Mononuclear cell (primary cell): Measurements from ENCODE around the gene PTCD3. TPM values are rescaled to one million over a fixed set of nuclear protein-coding genes. Genes with fewer than 3 reads are reported as not detected.

Experiments used
- H3K27me3 ChIP-seq: 2 replicates; pipeline ENCODE4 v1.6.0; 2011; ENCODE audit warnings: low read length, control low read depth; ENCODE audit not compliant: insufficient read depth
- H3K4me1 ChIP-seq: 2 replicates; pipeline ENCODE4 v1.5.1; 2011; ENCODE audit warnings: mild to moderate bottlenecking, low read length, control low read depth; ENCODE audit not compliant: insufficient read depth
- H3K4me3 ChIP-seq: 2 replicates; pipeline ENCODE4 v1.5.1; 2011; ENCODE audit warnings: mild to moderate bottlenecking, low read length, moderate library complexity
- H3K9me3 ChIP-seq: 2 replicates; pipeline ENCODE4 v1.5.1; 2011; ENCODE audit warnings: low read depth, mild to moderate bottlenecking, control low read depth, low read length
- total RNA-seq: library from RNA; depleted of rRNA; stranded (reverse); fragments of >200 nt; gene quantifications from one replicate; pipeline ENCODE4 v1.2.3, GENCODE V29; 2012

PTCD3 gene
- total RNA-seq, 1 donor: 167 TPM

- no peak overlapping the region for H3K4me3 ChIP-seq
- no peaks in the 10 kb centered on the region for H3K4me1 ChIP-seq
- H3K9me3 ChIP-seq: no peaks in the 10 kb centered on the region
- no peaks in the 10 kb centered on the region for H3K27me3 ChIP-seq
These were observed 44.5 kb downstream of the PTCD3 start for GRCh38 chr2:86150502-86150901.

GRCh38 chr2:86157009-86157556, 51.0 kb downstream of the PTCD3 start:
- H3K9me3 ChIP-seq: no peaks in the 10 kb centered on the region

GRCh38 chr2:86158286-86158685, 52.3 kb downstream of the PTCD3 start:
- Histone ChIP-seq H3K9me3 (no peaks in the 10 kb centered on the region), H3K4me3 (no peak overlapping the region), H3K27me3 (no peaks in the 10 kb centered on the region), H3K4me1 (no peaks in the 10 kb centered on the region)

More at GRCh38 chr2:86157009-86157556, 51.0 kb downstream of the PTCD3 start:
- H3K4me3 ChIP-seq: no peak overlapping the region
- no peaks in the 10 kb centered on the region for H3K27me3 ChIP-seq
- H3K4me1 ChIP-seq: no peaks in the 10 kb centered on the region

GRCh38 chr2:86160156-86160952, 54.3 kb downstream of the PTCD3 start:
- Histone ChIP-seq H3K9me3 (no peaks in the 10 kb centered on the region), H3K4me1 (no peaks in the 10 kb centered on the region), H3K4me3 (no peak overlapping the region), H3K27me3 (no peaks in the 10 kb centered on the region)

GRCh38 chr2:86170449-86170848, 64.4 kb downstream of the PTCD3 start:
- Histone ChIP-seq H3K27me3 (no peaks in the 10 kb centered on the region), H3K4me1 (no peaks in the 10 kb centered on the region), H3K4me3 (no peak overlapping the region), H3K9me3 (no peaks in the 10 kb centered on the region)

- no peaks in the 10 kb centered on the region for H3K27me3 ChIP-seq
- H3K9me3 ChIP-seq: no peaks in the 10 kb centered on the region
These were observed 65.3 kb downstream of the PTCD3 start for GRCh38 chr2:86171295-86171694.

GRCh38 chr2:86172610-86173009, 66.6 kb downstream of the PTCD3 start:
- Histone ChIP-seq H3K27me3 (no peaks in the 10 kb centered on the region), H3K4me1 (no peaks in the 10 kb centered on the region), H3K4me3 (no peak overlapping the region), H3K9me3 (no peaks in the 10 kb centered on the region)

More at GRCh38 chr2:86171295-86171694, 65.3 kb downstream of the PTCD3 start:
- H3K4me1 ChIP-seq: no peaks in the 10 kb centered on the region
- H3K4me3 ChIP-seq: no peak overlapping the region

GRCh38 chr2:86174445-86174844, 68.4 kb downstream of the PTCD3 start:
- H3K27me3 ChIP-seq: no peaks in the 10 kb centered on the region

GRCh38 chr2:86175828-86176227, 69.8 kb downstream of the PTCD3 start:
- H3K9me3 ChIP-seq: no peaks in the 10 kb centered on the region
- H3K4me1 ChIP-seq: no peaks in the 10 kb centered on the region
- H3K4me3 ChIP-seq: no peak overlapping the region
- H3K27me3 ChIP-seq: no peaks in the 10 kb centered on the region

More at GRCh38 chr2:86174445-86174844, 68.4 kb downstream of the PTCD3 start:
- no peaks in the 10 kb centered on the region for H3K9me3 ChIP-seq
- H3K4me1 ChIP-seq: no peaks in the 10 kb centered on the region
- H3K4me3 ChIP-seq: no peak overlapping the region

GRCh38 chr2:86176597-86176996, 70.6 kb downstream of the PTCD3 start:
- no peak overlapping the region for H3K4me3 ChIP-seq

GRCh38 chr2:86185517-86186212, 79.6 kb downstream of the PTCD3 start:
- Histone ChIP-seq H3K4me3 (no peak overlapping the region), H3K4me1 (peaks cover 31% of the 10 kb centered on the region), H3K9me3 (no peaks in the 10 kb centered on the region), H3K27me3 (no peaks in the 10 kb centered on the region)

More at GRCh38 chr2:86176597-86176996, 70.6 kb downstream of the PTCD3 start:
- H3K9me3 ChIP-seq: no peaks in the 10 kb centered on the region
- no peaks in the 10 kb centered on the region for H3K4me1 ChIP-seq
- no peaks in the 10 kb centered on the region for H3K27me3 ChIP-seq

- Histone ChIP-seq H3K4me3 (no peak overlapping the region), H3K9me3 (no peaks in the 10 kb centered on the region), H3K4me1 (peaks cover 31% of the 10 kb centered on the region), H3K27me3 (no peaks in the 10 kb centered on the region)
These were observed 80.4 kb downstream of the PTCD3 start for GRCh38 chr2:86186431-86186830.

GRCh38 chr2:86189782-86190416, 83.9 kb downstream of the PTCD3 start:
- H3K9me3 ChIP-seq: no peaks in the 10 kb centered on the region
- no peak overlapping the region for H3K4me3 ChIP-seq
- H3K27me3 ChIP-seq: no peaks in the 10 kb centered on the region
- H3K4me1 ChIP-seq: peaks cover 46% of the 10 kb centered on the region
